GM21526 (cell line): ENCODE data around the gene NDUFAF5.

Experiments used
- ATAC-seq: cut with Tn5 transposase; IDR thresholded peaks from one replicate; pipeline ENCODE4 v1.9.1; 2021; ENCODE audit warnings: moderate library complexity; ENCODE audit not compliant: unreplicated experiment, low FRiP score

The NDUFAF5 gene

DNA sequence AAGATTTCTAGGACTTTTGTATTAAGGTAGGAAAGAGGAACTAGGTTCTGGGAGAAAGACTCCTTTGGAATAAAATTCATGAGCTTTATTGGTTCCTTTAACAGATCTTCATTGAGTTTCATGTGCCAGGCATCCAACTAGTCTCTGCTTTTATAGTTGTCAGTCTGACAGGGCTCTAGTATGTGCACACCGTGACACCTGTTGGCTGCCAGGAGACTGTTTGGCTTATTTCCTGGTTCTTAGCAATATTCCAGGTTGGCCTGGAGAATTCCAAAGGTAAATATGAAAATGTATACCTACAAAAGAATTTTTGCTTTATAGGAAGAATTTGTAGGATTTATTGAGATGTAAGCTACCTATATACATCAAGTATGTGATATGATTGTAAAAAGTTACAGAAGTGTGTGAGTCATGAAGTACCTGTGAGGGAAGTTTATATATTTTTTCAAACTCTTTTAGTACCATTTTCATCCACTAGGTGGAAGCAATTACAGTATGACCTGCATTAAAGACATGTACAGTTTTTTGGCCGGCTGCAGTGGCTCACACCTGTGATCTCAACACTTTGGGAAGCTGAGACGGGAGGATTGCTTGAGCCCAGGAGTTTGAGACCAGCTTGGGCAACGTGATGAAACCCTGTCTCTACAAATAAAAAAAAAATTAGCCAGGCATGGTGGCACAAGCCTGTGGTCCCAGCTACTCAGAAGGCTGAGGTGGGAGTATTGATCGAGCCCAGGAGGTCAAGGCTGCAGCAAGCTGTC lies 35.2 kb downstream of the NDUFAF5 start:
- ATAC-seq: peak; percentile 82

DNA sequence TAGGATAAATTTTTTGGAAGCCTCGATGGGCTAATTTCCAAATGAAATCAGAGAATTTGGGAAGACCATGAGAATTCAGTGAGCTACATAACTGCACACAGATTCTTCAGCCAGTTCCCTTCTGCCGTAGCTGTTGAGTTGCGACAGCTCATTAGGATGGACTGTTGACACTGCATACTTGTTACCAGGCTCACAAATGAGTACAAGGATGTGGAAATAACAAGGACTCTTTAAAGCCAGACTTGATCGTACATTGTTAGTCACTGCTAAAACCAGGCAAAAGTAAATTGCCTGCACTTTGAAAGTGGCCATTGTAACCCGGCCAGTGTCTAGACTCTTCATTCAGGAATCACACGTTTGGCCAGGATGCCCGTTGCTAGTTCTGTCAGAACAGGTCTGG lies 37.0 kb downstream of the NDUFAF5 start:
- ATAC-seq: no peak

DNA sequence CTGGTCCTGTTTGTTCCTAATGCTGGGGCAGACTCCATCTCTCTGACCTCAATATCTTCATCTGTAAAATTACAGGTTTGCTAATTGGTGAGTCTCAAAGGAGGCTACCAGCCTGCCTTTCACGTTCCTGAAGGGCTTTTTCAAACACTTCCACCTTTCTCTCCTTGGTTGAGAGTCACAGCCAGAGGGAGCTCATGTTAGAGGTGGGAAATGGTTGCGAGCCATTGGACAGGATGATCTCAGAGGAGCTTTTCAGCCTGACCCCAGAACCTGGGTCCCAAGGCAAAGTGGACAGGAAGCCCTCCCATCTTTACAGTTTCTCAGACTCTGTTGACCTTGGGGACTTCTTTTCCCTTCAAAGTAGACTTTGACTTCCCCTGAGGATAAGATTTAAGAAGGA lies 37.6 kb downstream of the NDUFAF5 start:
- ATAC-seq: no peak

DNA sequence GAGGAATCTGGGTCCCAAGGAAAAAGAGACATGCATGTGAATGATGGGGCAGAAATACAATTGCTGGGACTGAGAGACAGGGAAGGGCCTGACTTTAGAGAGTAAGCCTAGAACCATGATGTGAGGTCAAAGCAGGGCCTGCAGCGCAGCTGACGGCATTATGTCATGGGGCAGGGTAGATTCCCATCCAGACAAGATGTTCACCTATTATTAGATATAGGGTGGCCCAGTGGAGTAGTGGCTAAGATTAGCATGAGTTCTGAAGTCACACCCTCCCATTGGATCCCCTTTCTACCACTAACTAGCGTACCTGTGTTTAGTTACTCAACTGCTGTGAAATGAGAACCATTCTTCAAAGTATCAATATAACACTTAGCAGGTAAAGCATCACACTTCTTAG lies 39.6 kb downstream of the NDUFAF5 start:
- ATAC-seq: no peak

DNA sequence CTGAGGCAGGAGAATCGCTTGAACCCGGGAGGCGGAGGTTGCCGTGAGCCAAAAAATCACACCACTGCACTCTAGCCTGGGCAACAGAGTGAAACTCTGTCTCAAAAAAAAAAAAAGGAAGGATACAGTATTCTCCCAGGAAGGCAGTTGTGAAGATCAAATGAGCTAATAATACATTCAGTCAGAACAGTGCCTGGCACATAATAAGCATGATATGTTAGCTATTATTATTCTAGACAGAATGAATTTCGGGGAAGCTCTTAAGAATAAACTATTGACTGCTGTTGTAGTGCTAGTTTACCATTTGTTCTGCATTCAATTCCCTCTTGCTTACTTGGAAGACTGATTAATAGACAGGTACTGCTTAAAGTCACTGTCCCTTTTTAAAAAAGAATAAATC lies 40.6 kb downstream of the NDUFAF5 start:
- ATAC-seq: no peak

DNA sequence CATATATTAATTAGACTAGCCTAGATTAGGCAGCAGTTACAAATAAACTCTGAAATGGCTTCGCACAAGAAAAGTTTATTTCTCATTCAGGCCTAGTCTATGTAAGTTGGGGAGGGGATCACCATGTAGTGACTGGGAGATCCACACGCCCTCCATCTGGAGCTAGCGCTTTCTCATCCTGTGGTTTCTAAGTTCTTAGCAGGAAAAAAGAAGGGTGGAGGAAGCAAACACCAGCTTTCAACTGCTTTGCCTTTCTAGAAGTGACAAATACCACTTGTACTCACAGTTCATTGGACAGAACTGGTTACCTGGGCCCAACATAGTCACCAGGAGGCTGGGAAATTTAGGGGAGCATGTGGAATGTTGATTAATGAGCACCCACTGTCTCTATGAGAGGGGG lies 46.6 kb downstream of the NDUFAF5 start:
- ATAC-seq: no peak

DNA sequence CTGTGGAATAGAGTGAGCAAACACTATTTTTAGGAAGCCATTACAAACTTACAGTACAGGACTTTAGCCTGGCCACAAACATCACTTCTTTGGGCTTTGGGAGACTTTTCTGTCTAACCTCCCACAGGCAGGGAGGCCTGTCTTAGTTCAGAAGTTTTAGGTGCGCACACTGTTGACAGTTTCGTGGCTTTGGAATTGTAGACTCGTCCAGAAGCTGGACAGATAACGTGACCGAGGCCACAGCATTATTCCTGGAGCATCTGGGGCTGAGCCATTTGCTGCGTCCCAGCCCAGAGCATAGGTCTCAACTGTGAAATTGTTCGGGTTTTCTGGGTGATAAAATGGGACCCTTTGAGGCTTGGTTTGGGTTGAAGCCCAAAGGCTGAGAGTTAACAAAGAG lies 53.8 kb downstream of the NDUFAF5 start:
- no peak for ATAC-seq

DNA sequence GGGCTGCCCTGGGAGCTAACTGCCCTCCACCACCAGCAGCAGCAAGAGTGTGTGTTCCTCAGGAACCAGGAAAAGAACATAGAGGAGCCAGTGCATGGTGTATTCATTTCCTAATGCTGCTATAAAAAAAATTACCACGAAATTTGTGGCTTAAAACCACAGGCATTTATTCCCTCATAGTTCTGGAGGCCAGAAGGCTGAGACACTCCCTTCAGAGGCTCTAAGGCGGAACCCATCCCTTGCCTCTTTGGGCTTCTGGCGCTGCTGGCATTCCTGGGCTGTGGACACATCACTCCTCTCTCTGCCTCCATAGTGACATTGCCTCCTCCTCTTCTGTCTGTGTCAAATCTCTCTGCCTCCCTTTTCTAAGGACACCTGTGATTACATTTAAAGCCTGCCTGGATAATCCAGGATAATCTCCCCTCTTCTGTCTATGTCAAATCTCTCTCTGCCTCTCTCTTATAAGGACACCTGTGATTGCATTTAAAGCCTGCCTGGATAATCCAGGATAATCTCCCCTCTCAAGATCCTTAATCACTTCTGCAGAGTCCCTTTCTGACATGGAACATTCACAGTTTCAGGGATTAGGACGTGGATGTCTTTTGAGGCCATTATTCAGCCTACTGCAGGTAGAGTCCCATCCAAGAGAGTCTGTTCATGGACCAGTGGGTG lies 54.7 kb downstream of the NDUFAF5 start:
- ATAC-seq: no peak

DNA sequence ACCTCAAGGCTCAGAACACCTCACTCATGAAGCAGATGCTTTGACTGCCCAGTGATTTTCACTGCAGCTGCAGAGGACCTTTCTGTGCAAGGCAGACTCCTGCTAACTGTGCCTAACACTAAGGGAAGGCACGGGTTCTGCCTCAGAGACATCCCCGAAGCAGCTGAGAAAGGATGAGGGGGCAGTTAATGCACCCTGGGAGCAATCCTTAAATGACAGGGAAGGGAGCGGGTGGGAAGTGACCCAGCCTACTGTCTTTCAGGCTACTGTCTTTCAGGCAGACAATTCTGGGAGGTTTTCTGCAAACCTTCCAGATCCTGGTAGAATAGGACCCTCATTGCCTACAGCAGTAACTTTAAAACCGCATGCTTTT lies 55.3 kb downstream of the NDUFAF5 start:
- ATAC-seq: no peak

DNA sequence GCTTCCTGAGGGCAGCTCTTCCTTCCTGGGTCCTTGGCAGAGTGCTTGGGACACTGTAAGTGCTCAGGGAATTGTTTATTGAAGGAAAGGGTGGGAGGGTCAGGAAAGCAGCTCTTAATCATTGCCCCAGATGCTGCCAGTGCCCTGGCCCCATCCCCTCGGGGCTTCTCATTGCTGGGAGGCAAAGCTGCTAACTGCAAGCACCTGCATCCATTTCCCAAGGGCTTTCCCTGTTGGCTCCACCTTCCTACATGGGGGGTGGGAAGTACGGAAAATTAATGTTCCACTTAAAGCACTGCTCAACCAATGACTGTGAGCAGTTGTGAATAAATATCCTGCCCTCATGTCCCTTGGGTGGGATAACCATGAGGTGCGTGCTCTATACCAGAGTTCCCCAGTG lies 56.4 kb downstream of the NDUFAF5 start:
- no peak for ATAC-seq

DNA sequence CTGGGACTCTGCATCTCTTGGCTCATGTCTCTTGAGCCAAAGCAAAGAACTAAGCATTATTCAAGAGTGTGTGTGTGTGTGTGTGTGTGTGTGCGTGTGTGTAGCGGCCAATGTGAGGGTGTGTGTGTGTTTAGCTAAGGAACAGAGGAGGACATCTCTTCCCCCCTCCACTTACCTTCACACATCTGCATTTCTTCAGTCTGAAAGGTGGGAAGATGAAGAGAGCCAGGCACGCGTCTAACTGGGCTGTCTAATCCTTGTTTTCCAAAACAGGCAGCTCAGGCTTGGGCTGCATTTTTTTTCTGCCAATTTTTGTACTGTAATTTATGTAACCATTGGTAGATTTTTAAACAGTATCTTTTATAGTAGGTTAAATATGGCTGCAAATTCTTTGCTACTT lies 59.5 kb downstream of the NDUFAF5 start:
- ATAC-seq: no peak

DNA sequence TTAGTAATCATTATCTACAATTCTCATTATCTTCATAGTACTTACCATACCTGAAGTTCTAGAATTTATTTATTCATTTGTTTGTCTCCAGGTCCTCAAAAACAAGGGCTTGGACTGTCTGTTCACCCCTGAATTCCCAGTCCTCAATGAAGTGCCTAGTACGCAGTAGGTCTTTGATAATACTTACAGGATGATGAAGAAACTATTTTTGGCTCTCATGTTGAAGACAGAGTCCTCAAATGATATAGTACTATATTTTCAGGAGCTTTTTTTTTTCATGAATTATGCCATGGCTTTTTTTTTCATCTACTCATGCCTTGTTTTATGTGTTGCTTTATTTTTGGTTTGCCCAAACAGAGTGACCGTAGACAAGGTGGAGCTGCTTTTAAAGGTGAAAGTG lies 66.5 kb downstream of the NDUFAF5 start:
- ATAC-seq: no peak

DNA sequence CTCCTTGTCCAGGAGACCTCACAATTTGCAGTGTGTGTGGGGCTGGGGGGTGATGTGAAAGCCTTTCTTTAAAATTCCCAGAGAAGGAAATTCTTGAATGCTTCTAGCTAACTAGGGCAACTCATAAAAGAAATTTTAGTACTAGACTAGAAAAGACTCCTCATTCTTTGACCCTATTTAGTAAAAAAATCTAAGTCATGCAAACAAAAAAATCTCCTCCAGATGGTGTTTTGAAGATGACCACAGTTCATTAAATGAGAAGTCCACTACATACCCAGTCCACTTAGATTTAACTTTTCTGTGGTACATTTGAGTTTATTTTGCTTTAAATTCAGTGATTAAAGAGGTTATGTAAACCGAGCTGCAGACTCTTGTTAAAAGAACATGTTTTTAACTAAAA lies 67.5 kb downstream of the NDUFAF5 start:
- ATAC-seq: no peak

DNA sequence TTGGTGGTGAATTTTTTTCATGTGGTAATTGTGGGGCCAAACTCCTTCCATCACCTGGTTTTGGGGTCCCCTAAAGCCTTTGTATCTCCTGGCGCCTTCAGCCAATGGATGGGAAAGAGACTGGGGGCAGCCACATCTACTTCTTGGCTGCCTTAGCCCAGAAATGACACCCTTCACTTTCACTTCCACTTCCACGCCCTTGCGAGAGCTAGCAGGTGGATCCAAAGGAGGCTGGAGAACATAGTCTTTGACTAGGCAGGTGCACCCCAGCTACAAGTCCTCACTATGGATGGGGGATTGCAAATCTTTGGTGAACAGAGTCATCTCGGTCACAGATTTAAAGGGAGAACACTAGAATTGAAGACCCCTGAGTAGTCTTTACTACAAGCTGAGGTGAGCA lies 70.8 kb downstream of the NDUFAF5 start:
- no peak for ATAC-seq

DNA sequence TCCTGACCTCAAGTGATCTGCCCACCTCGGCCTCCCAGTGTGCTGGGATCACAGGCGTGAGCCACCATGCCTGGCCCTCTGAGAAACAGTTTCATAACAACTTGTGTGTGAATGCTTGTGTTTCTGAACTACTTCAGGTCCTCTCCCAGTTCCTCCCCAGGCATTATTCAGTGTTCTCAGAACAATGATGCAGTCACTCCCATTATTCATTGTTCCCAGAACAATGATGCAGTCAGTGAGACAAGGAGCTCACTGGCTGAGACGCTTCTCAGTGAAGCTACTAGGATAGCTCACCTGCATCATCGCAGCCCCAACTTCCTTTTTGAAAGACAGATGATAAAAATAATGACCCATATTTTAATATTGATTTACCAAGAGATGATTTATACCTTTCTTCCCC lies 71.5 kb downstream of the NDUFAF5 start:
- no peak for ATAC-seq

DNA sequence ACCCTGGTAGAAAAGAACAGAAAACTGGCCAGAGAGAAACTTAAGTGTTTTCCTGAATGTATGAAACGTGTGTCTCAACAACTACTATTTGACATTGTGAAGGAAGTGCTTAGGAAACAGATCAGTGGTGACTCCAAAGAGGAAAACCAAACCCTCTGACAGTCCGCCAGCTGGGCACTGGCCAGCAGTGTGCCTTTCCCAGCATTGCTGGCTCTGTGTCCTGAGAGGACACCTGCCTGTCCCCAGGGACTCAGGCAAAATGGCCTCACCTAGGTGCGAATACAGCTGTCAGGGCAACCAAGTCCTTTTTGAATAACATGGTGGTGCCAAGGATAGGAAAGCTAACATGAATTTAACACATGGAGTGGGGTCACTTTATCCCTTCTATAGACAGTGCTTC lies 72.5 kb downstream of the NDUFAF5 start:
- no peak for ATAC-seq

DNA sequence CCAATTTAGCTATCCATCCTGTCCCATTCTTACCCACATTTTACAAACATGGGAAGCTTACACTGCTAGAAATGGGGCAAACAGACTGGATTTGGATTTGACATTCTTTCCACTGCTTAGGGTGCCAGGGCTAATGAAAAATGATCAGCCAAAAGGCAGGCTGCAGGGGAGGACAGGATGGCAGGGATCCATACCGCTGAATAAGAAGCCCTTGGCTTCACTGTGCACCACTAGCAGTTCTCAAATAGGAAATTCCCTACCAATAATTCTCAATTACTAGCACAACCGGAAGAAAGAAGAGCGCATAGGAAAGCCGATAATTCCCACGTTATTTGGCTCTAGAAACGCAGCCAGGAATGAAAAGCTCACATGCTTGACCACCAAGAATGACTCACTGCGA lies 73.1 kb downstream of the NDUFAF5 start:
- no peak for ATAC-seq

DNA sequence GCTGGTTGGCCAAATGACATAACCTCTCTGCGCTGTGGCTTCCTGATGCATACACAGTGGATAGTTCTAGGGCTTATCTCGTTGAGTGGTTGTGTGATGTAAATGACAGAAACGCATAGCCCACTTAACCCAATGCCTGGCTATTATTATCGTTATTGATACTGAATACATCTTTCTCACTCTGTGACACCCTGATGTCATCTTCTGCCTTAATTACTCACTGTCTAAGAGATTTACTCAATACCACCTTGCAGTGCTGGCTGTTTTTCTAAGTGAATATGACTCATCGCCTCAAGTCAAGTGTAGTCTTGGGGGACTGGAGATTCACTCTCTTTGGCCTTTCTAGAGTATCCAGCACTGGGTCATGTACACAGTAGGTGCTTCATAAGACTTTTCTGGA lies 73.6 kb downstream of the NDUFAF5 start:
- ATAC-seq: no peak

DNA sequence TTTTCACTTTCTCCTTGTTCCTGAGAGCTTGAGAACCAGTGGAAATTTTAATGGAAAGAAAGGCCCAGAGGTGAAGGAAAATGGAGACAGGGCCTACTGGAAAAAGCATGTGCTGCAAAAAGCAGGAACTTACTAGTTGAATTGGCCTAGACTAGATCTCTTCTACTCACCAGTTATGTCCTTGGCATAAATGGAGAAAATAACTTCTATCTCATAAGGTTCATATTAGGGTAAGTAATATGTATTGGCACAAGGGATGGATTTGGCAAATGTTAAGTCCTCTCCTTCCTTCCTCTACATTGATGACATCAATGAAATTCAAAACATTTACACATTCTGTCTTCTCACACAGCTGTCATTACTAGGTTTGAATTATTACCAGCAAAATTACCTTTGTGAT lies 74.0 kb downstream of the NDUFAF5 start:
- no peak for ATAC-seq

DNA sequence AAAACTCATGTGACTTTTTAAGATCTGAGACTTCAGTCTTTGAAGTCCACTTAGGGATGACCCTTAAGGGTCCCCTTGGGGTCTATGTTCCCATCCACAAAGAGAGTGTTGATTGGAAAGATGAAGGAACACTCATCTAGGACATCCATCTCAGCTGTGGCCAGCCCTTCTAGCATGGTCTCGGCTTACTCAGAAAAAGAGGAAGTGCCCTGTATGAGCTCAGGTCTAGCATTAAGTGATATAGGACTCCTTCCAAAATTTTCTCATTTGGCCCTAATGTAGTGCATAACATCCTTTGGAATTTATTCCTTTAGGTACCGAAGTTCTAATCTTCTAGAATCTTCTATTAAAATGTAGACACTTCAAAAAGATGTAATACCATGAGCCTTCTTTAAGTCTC lies 77.4 kb downstream of the NDUFAF5 start:
- ATAC-seq: no peak

DNA sequence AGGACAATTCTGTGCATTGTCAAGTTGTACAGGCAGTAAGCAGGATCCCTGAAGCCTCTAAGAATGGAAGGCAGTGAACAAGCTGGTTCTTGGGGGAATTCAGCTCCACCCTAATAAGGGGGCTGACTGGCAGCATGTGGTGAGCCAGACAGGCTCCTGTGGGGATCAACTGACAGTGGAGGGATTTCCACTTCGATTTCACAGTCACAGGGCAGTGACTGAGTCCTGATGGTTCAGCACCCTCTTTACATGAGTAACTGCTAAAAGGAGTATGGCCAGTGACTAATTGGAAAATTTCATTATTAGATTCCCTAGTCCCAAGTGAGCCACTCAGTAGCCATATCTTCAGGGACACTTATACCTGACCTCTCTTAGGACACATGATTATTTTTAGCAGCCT lies 78.4 kb downstream of the NDUFAF5 start:
- no peak for ATAC-seq

DNA sequence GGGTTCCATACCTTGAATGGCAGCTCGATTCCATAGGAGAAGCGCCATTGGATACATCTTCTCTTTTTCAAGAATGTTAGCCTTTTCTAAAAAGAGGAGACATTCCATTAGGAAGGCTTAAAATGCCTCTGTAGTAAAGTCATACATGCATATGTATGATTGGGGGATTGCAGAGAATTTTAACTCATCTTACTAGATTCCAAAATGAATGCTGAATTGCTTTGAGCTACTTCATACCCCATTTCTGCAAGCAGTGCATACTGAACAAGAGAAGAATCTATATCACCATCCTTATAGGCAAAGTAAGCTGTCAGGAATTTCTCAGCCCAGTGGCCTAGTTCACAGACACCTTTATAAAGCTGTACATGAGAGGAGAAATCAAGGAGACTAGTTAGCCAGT lies 80.3 kb downstream of the NDUFAF5 start:
- no peak for ATAC-seq
